Heart left ventricle (tissue), 16 donors: ENCODE measurements around the gene DMWD. TPM values are rescaled to one million over a fixed set of nuclear protein-coding genes. Genes with fewer than 3 reads are reported as not detected.

Source experiments
- ATAC-seq, 4 donors: fragments of 200-7000 bp; cut with Tn5 transposase; one replicate each; pipeline ENCODE4 v1.9.1; 2020 to 2022; ENCODE audit warnings: moderate library complexity in 4 of 4, mild to moderate bottlenecking in 3 of 4, moderate number of reproducible peaks in 1 of 4
- DNase-seq, 5 donors: peaks; one replicate each; pipeline ENCODE4 v3.0.0-alpha.2; 2020
- H3K27ac ChIP-seq, 12 donors: fragments of 200-600 bp; sonication (generic) in 4 of 12; one replicate each; pipeline versions ENCODE4 v1.5.0 to v1.8.0; 2016 to 2022; ENCODE audit warnings: mild to moderate bottlenecking in 2 of 12
- H3K27me3 ChIP-seq, 9 donors: fragments of 200-600 bp; sonication (generic) in 2 of 9; one replicate each; pipeline versions ENCODE4 v1.5.1 to v1.8.0; 2016 to 2022; ENCODE audit warnings: mild to moderate bottlenecking in 3 of 9
- H3K36me3 ChIP-seq, 9 donors: fragments of 200-600 bp; sonication (generic) in 2 of 9; one replicate each; pipeline versions ENCODE4 v1.5.0 to v1.8.0; 2018 to 2022; ENCODE audit warnings: mild to moderate bottlenecking in 2 of 9
- H3K4me1 ChIP-seq, 12 donors: fragments of 200-600 bp; sonication (generic) in 4 of 12; one replicate each; pipeline versions ENCODE4 v1.5.0 to v1.8.0; 2016 to 2022; ENCODE audit warnings: mild to moderate bottlenecking in 3 of 12
- H3K4me3 ChIP-seq, 12 donors: fragments of 200-600 bp; sonication (generic) in 4 of 12; one replicate each; pipeline versions ENCODE4 v1.5.0 to v1.8.0; 2017 to 2022; ENCODE audit warnings: mild to moderate bottlenecking in 9 of 12, moderate library complexity in 4 of 12
- H3K9me3 ChIP-seq, 12 donors: fragments of 200-600 bp; sonication (generic) in 4 of 12; one replicate each; pipeline versions ENCODE4 v1.5.0 to v1.8.0; 2016 to 2022; ENCODE audit warnings: mild to moderate bottlenecking in 1 of 12
- CTCF ChIP-seq, 12 donors: fragments of 200-600 bp; sonication (generic) in 4 of 12; IDR thresholded peaks; one replicate each; pipeline versions ENCODE4 v1.5.0 to v1.8.0; 2018 to 2022; ENCODE audit warnings: antibody characterized with exemption in 12 of 12, mild to moderate bottlenecking in 5 of 12
- POLR2A ChIP-seq, 2 donors: fragments of 450-650 bp; IDR thresholded peaks; one replicate each; pipeline ENCODE4 v1.6.1; 2017; ENCODE audit warnings: antibody characterized with exemption in 2 of 2, mild to moderate bottlenecking in 2 of 2, moderate library complexity in 2 of 2
- WGBS, 4 donors: extraction: QIAGEN DNeasy Blood & Tissue Kit in 2 of 4; methylation state at CpG; one replicate each; pipeline versions ENCODE4 v1.1.5 to v1.1.7; 2013 to 2018; 5-methylcytosine and 5-hydroxymethylcytosine counted together
- intact Hi-C, 10 donors: fragments of 100-400 bp; cut with DNase I; formaldehyde crosslinking; loops; one replicate each; pipeline versions ENCODE4 v1.11.1 to v1.14.2; 2022
- polyA plus RNA-seq, 2 donors: library from polyadenylated mRNA; stranded (reverse); fragments of 200-250 nt; gene quantifications; one replicate each; pipeline ENCODE4 v1.2.3, GENCODE V29; 2013
- total RNA-seq, 9 donors: library from RNA; depleted of rRNA in 2 of 9; stranded (reverse); fragments of >200 nt in 2 of 9; fragmentation: NEBNext Ultra II Directional in 3 of 9; extraction: Animal tissue kit (Norgen Biotek cat#: 25700) in 3 of 9; gene quantifications; one replicate each; pipeline versions ENCODE4 v1.1.0 to v1.2.4, GENCODE V29; 2016 to 2023
- donor health status: ischemic (EF 13 %, LVEDD 7.1; RV severe dilation, severe dysfunction).
- donor health status: healthy with polysubstance abuse.
- donor health status: DM: no; HTN: yes; CAD: no.
- donor health status: DM: no; HTN: no; CAD: no.
- donor health status: ischemic (EF 25% LVEDD 6.9; RV normal size, moderate dysfunction).
- donor health status: ischemic (EF 25% LVEDD 5.7; RV mildly dilated, moderate dysfunction).
- donor health status: healthy.
- donor health status: DM: yes; HTN: yes; CAD: no.
- donor health status: ischemic (EF 35%, LVEDD 5.7; RV mildly dilated, moderate dysfunction).
- donor health status: nonischemic (EF 11% LVEDD 7.7; RV severe dilation, severe dysfunction).
- donor health status: DM: yes; HTN: yes; CAD: no.
- donor health status: PGD.
- donor health status: ischemic (EF 29% LVEDD 5.4; RV normal size, mild dysfunction).
- donor health status: nonischemic (EF 23%, LVEDD 6.1; RV moderate dilation, normal function).

Gene DMWD
- total and polyA plus RNA-seq, 11 donors: 41.8 to 109 (median 67.3) TPM

GRCh38 chr19:45781214-45782161 is 11.2 kb downstream of the DMWD start:
- DNase-seq (peak in 2 of 5 donors; percentile 50 to 78), ATAC-seq (peak in 2 of 4 donors; percentile 7)
- H3K27me3 ChIP-seq: peaks cover 0 to 72% (median 0%) of the 10 kb centered on the region in 9 donors
- peak overlapping the region; percentile 37 to 92 (median 63) for H3K4me3 ChIP-seq
- WGBS, 4 donors: 24 to 39% (median 35%) methylated on average over 12 to 17 of the region's 17 CpGs
- intact Hi-C loops: loop anchor here in 1 of 10 donors (2.0 kb wide), 1 partner anchor 17 kb away; no protein-coding TSS in a partner anchor
- TF ChIP-seq CTCF (IDR thresholded peaks at IDR 0.05) (no peak), POLR2A (IDR thresholded peaks at IDR 0.05) (no peak)
- peaks cover 0 to 75% (median 51%) of the 10 kb centered on the region in 12 donors for H3K4me1 ChIP-seq
- no peaks in the 10 kb centered on the region for H3K9me3 ChIP-seq
- peak overlapping the region; percentile 74 to 98 (median 95) for H3K27ac ChIP-seq
- H3K36me3 ChIP-seq: peaks cover 0 to 44% (median 35%) of the 10 kb centered on the region in 9 donors

- H3K4me3 ChIP-seq: peak overlapping the region; percentile 37 to 92 (median 63)
- H3K27ac ChIP-seq: peak overlapping the region in 10 of 12 donors; percentile 32 to 98 (median 96)
- peaks cover 0 to 39% (median 29%) of the 10 kb centered on the region in 9 donors for H3K36me3 ChIP-seq
- DNase-seq (no peak), ATAC-seq (no peak)
- H3K4me1 ChIP-seq: peaks cover 0 to 66% (median 48%) of the 10 kb centered on the region in 12 donors
- peaks cover 0 to 66% (median 0%) of the 10 kb centered on the region in 9 donors for H3K27me3 ChIP-seq
- WGBS, 4 donors: 17 to 25% (median 25%) methylated on average over 13 of the region's 13 CpGs
- H3K9me3 ChIP-seq: no peaks in the 10 kb centered on the region
- TF ChIP-seq POLR2A (IDR thresholded peaks at IDR 0.05) (no peak), CTCF (IDR thresholded peaks at IDR 0.05) (no peak)
- intact Hi-C loops: loop anchor here in 1 of 10 donors (2.0 kb wide), 1 partner anchor 18 kb away; no protein-coding TSS in a partner anchor
These were observed 12.0 kb downstream of the DMWD start for GRCh38 chr19:45780448-45781213.

GRCh38 chr19:45780146-45780447 is 12.5 kb downstream of the DMWD start:
- DNase-seq: no peak

More at GRCh38 chr19:45780146-45780447, 12.5 kb downstream of the DMWD start:
- H3K27me3 ChIP-seq: peaks cover 0 to 62% (median 0%) of the 10 kb centered on the region in 9 donors
- H3K4me3 ChIP-seq: peak overlapping the region in 9 of 12 donors; percentile 37 to 92 (median 71)
- no peaks in the 10 kb centered on the region for H3K9me3 ChIP-seq
- TF ChIP-seq POLR2A (IDR thresholded peaks at IDR 0.05): no peak
- TF ChIP-seq CTCF (IDR thresholded peaks at IDR 0.05): no peak
- WGBS, 4 donors: 39 to 55% (median 44%) methylated on average over 4 of the region's 4 CpGs
- no peak for ATAC-seq
- H3K4me1 ChIP-seq: peaks cover 0 to 61% (median 44%) of the 10 kb centered on the region in 12 donors
- H3K36me3 ChIP-seq: peaks cover 0 to 38% (median 28%) of the 10 kb centered on the region in 9 donors
- H3K27ac ChIP-seq: peak overlapping the region in 8 of 12 donors; percentile 13 to 98 (median 96)
- intact Hi-C loops: loop anchor here in 1 of 10 donors (2.0 kb wide), 1 partner anchor 19 kb away; no protein-coding TSS in a partner anchor
